Endometrial microvascular endothelial cells (primary cell): ENCODE results near the gene PAOX. TPM values are rescaled to one million over a fixed set of nuclear protein-coding genes. Genes with fewer than 3 reads are reported as not detected.
"Not testable (repeated sequence)": the region's sequence is repeated elsewhere in the genome, so short reads cannot be mapped to it uniquely, and the experiment has no call there.

Source experiments
- in situ Hi-C: cut with HindIII; loops from 2 replicates; pipeline ENCODE4 v1.10.0; 2017; ENCODE audit warnings: low sequenced_read_pairs, low pct_unique_long_range_greater_than_20kb; ENCODE audit errors: inconsistent ontology term
- total RNA-seq: library from RNA; depleted of rRNA; stranded (reverse); fragments of >200 nt; gene quantifications from one replicate; pipeline ENCODE4 v1.2.3, GENCODE V29; 2015; ENCODE audit errors: inconsistent ontology term

PAOX gene
- total RNA-seq, 1 donor from 2014 or later = 9.3 TPM

DNA sequence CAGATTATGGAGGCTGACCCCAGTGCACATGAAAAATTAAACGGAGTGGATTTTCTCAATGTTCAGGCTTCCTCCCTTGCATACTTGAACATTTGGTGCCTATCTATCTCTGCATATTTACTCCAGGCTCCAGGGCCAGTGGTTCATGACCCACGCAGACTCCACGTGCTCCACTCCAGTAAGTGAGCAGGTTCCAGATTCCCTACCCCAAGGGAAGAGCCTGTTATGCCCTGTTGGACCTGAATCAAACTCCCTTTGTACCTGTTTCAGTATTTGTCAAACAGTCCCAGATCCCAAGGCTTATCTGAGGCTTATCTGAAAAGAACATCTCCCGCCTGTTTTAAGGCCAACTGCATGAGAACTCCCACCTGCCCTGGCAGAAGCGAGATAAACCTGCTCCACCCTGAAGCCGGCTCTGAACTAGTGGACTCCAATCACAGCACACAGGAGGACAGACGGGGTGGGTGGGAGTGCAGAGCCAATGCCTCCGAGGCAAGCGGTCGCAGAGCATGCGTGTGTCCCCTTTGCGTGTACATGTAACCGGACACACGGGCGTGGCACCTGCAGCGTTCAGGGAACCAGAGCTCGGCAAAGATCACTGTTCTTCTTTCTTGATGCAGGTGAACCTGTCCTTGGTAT, 19.0 kb upstream of the PAOX start:
- in situ Hi-C loops = no loop called here

DNA sequence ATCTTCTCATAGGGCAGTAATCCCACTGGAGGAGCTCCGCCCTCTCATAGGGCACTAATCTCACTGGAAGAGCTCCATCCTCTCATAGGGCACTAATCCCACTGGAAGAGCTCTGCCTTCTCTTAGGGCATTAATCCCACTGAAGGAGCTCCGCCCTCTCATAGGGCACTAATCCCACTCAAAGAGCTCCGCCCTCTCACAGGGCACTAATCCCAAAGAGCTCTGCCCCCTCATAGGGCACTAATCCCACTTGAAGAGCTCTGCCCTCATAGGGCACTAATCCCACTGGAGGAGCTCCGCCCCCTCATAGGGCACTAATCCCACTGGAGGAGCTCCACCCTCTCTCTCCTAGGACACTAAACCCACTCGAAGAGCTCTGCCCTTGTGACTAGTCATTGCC, 17.8 kb upstream of the PAOX start:
- in situ Hi-C loops = no loop called here

DNA sequence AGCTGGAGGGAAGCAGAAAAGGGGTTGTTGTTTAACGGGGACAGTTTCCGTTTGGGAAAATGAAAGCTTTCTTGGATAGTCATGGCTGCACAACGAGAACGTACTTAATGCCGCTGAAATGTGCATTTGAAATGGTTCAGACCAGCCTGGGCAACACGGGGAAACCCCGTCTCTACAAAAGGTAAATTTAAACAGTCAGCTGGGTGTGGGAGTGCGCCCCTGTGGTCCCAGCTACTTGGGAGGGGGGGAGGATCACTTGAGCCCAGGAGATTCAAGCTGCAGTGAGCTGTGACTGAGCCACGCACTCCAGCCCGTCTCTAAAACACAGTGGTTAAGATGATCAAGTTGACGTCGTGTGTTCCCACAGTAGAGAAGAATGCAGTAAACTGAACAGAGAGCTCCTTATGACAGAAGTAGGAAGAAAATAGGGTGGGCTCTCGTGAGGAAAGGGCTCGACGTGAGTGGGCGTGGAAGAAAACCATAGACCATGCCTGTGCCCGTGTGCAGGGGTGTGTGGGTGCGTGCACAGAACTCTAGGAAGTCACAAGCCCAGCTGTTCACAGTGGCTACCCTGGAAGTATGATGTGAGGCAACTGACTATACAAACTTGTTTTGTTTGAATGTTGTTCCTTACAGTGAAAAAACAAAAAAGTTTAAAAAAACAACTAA, 17.2 kb upstream of the PAOX start:
- in situ Hi-C loops = no loop called here

DNA sequence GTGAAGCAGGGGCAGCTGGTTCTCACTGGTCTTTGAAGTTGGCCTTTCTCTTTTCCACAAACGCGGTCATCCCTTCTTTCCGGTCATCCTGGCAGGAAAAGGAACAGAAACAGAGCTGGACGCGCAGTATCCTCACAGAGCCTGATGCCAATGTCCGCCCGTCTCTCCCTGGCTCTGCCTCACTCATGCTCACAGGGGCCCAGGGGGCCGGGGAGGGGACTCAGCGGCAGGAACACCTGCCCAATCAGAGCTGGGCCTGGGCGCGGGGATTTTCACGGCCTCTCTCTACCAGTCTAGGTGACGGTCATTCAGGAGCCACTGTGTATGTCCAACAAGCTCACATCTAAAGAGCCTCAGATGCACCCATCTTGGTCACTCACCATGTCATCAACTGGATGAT, 16.2 kb upstream of the PAOX start:
- in situ Hi-C loops = no loop called here

DNA sequence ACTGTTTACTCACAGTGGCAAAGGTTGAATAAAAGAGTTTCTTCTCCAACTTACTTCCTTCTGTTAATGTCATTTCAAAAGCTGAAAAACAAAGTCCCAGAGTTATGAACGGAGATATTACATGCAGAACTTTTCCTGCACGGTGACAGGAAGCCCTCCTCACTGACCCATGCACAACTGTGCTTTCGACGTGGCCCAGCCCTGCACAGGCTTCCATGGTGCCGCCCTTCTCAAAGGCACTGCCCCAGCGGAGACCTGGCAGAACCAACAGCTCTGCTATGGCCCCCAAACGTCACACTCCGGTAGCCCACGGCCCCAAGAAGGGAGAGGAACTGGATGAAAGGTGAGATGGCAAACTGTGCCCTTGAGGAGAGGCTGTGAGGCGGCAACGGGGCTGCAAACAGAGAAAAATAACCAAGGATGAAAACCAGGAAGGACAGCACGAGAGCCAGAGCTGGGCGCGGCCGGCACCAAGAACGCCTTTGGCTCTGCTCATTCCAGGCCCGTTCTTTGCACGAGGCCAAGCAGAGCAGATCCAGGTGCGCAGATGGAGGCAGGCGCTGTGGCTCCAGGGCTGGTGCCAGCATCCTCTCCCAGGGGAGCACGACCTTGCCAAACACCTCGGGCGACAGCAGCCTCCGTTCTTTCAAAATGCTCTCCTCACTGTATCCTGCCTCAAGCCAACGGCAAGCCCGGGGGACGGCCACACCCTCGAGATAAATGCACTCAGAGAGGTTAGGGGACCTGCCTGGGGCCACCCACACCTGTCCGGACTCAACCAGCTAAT, 14.2 kb upstream of the PAOX start:
- in situ Hi-C loops = no loop called here

DNA sequence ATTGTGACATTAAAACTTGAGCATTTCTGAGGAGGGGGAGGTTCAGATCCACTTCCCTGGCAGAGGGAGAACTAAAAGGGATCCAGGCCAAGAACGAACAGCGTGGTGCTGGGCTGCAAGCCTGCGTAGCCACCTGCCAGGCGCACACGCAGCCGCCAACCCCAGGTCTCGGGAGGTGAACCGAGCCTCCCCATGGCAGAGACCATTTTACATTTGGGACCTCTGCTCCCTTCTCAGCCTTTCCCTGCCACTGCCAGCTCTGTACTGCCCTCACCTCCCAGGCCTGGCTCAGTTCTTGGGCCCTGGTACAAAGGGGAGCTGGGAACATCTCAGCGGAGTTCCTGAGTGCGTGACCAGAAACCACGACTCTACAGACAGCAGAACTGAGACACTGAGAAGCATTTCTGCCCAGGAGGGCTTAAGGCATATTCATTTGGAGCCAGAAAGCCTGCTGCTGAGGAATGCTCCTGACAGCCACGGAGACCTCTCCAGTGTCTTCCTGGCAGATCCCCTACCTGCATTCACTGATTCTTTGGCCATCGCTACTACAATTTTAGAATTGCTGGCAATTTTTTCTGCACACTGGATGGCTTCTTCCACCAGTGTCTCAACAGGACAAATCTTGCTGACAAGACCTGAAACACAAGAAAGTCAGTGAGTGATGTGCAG, 13.5 kb upstream of the PAOX start:
- in situ Hi-C loops = no loop called here

DNA sequence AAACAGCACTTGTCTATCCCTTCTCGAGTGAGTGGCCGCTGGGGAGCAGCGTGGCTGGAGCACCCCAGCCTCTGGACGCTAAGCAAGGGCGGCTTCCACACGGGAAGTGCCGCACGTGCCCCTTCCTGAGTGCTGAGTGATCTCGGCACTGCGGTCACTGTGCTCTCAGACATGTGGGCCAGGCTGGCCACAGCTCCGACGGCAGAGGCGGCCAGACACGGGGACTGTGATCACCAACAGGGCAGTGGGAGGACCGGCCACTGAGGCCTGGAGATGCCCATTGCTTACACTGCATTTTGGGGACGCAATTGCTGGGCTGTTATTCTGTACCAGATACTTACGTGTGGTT, 13.0 kb upstream of the PAOX start:
- in situ Hi-C loops = no loop called here

DNA sequence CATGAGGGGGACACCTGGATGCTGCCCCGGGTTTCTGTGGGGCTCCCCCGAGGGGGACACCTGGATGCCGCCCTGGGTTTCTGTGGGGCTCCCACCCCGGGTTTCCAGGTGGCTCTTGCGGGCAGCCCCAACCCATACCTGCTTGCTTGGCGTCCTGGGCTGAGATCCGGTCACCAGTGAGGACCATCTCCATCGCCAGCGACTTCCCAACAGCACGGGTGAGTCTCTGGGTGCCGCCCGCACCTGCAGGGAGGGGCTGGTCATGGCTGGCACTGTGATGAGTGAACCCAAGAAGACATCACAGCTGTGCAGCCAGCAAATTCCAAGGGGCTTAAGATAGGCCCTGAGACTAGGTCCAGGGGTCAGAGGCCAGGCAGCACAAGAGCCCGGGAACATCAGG, 12.3 kb upstream of the PAOX start:
- in situ Hi-C loops = no loop called here

DNA sequence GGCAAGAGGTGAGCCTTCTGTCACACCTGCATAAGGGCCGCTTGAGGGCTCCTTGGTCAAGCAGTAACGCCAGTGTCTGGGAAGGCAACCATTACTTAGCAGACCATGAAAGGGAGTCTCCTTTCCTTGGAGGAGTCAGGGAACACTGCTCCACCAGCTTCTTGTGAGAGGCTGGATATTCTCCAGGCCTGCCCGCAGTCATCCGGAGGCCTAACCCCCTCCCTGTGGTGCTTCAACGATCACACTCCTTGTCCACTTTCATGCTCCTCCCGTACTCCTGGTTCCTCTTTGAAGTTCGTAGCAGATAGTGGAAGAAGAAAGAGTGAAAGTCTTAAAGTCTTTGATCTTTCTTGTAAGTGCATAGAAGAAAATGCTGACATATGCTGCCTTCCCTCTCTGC, 11.6 kb upstream of the PAOX start:
- in situ Hi-C loops = not testable (repeated sequence)

DNA sequence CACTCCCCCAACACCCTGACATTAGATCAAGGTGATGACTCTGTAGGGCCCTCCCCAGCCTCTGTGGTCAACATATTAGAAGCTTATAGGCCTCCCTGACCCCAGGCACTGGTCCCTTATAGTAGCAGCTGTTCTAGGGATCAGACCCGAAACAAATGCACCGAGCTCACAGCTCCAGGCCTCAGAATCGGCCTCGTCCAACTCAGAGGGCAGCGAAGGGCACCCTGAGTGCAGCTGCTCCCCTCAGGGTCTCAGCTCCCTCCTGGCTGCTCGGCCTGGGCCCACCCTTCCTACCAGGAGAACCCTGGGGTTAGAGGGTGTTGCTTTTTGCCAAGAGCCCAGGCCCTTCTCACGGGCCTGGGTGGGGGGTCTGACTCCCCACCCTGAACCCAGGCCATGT, 10.9 kb upstream of the PAOX start:
- in situ Hi-C loops = no loop called here

DNA sequence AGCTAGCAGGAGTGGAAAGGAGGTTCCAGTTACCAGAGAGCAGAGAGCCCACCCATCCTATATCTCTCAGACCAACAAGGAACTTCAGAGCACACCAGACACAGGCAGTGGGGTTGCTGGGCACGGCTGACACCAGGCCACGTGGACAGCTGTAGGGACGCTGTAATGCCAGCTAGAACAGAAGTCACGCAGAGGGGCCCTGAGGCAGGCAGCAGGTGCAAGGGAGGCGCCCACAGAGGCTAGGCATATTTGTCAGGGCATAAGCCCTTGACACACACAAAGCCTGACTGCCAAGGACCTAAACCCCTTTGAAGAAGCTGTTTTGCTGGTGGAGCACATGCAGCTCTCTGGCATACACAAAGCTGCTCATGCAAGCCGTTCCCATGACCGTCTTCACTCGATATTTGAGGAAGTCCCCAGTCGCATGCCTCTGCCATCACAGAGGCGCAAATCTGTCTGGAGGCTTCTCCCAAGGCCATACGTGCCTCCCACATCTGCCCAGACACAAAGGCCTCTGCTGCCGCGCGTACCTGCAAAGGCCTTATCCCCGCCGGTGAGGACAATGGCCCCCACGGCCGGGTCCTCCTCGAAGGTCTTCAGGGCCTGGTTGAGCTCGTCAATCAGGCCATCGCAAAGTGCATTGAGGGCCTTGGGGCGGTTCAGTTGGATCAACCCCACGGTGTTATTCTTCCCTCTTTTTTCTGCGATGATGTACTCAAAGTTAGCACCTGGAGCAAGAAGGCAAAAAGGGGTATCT, 8.9 kb upstream of the PAOX start:
- in situ Hi-C loops = no loop called here

DNA sequence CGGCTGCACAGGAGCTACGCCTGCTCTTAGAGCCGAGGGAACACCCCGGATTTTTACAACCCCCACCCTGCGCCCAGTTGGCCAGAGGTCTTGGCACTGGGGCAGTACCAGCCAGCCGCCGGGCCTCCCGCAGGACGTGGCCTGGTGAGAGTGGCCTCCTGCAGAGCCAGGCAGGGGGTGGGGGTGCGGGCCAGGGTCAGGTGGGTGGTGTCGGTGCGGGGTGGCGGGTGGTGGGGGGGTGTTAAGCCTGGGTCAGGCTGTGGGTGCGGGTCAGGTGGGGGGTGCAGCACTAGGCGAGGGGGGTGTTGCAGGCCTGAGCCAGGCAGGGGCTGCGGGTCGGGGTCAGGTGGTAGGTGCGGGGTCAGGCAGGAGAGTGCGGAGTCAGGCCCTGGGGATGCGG, 6.6 kb upstream of the PAOX start:
- in situ Hi-C loops = no loop called here

DNA sequence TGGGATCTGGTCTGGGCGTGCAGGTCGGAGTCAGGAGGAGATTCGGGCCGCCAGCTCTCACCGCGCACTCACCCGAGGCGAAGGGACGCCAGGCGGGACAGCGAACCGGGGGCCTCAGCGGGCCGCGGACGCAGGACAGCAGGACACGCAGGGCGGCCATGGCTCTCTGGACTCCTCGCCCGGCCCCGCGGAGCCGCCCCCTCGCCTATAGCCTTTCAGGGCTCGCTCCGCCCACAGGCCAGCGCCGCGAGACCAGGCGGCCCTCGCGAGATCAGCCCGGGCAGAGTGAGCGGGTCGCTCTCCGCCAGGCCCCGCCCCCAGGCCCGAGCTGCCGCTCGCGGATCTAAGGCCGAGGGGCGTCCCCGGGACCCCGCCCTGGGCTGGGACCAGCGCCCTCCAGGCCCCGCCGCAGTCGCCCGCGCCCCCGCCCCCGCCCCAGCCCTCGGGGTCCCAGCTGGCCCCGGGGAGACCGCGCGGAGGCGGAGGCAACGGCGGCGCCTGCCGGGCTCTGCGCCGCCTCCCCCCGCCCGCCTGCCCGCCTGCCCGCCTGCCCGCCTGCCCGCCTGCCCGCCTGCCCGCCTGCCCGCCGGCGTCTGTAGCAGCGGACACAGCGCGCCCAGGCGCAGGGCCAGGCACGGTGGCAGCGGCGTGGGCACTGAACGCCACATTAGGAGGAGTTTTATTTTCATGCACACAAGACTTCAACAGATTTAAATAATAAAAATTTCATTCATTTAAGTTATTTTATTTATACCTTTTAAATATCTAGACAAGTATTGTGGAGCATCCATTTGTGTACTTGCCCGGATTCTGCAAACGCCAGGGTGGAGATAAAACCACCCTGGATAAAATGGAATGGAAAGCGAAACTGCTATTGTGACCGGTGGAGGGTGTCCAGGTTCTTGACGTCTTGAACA, 5.6 kb upstream of the PAOX start, which contains the start of gene ECHS1:
TSS of gene ECHS1 (minus strand) at position 181 of the 917 bp plus-strand sequence. CDS start at position 160, 21 bp downstream.
- in situ Hi-C loops = no loop called here

DNA sequence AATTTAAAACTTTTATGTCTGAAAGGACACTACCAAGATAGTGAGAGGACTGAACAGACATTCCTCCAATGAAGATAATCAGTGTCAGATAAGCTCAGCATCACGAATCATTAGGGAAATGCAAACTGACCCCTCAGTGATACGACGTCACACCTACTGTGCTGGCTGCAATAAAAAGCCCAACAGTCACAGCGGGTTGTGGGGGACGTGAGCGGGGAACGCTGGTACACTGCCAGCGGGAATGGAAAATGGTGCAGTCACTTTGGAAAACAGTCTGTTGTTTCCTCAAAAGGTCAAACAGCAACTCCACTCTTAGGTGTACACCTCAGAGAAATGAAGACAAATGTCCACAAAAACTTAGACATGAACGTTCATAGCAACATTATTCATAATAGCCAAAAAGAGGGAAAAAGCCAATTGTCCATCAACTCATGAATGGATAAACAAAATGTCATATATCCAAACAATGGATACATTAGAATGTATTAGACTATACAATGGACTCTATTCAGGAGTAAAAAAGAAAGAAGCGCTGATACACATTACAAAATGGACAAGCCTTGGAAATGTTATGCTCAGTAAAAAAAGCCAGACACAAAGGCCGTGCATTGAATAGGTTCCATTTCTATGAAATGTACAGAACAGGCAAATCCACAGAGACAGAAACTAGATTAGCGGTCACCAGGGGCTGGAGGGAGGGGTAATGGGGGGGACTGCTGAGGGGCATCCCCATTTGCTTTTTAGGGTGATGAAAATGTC, 3.5 kb upstream of the PAOX start:
- in situ Hi-C loops = no loop called here

DNA sequence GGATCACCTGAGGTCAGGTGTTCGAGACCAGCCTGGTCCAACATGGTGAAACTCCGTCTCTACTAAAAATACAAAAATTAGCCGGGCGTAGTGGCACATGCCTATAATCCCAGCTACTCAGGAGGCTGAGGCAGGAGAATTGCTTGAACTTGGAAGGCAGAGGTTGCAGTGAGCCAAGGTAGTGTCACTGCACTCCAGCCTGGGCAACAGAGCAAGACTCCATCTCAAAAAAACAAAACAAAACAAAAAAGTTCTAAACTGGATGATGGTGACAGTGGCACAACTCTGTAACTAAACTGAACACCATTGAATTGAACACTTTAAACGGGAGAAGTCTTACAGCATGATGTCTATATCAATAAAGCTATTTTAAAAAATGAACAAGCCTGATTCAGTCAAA, 2.9 kb upstream of the PAOX start:
- in situ Hi-C loops = not testable (repeated sequence)

DNA sequence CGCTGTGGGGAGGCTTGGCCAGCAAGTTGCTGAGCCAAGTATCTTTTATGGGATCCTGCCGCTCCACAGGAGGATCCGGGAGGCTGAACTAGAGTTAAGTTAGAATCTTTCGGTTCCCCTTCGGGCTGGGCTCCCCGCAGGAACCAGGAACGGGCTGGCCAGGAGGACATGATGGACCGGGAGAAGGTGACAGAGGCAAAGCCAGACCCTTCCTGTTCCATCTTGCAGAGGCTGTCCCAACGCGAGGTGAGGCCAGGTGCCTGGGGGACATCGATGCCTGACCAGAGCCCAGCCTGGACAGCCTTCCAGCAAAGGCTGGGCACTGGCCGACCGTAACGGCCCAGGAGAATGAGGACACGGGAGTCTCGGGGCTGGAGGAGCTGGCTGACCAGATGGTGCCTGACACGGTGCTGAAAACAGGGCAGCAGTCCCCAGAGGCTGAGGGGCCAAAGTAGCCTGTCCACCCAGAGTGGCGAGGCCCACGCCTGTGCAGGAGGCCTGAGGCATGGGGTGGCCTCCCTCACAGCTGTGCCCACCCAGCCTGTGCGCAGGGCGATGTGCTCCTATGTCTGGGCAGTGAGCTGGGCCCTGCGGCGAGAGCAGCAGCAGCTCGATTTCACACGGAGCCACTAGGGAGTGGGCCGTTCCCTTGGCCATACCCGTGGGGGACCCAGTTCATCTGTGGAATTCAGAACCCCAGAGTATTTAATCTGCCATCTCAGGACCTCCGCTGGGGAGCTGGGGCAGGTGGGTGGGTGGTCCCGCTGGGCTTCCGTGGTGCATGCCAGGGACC, 1.8 kb upstream of the PAOX start:
- in situ Hi-C loops = no loop called here

DNA sequence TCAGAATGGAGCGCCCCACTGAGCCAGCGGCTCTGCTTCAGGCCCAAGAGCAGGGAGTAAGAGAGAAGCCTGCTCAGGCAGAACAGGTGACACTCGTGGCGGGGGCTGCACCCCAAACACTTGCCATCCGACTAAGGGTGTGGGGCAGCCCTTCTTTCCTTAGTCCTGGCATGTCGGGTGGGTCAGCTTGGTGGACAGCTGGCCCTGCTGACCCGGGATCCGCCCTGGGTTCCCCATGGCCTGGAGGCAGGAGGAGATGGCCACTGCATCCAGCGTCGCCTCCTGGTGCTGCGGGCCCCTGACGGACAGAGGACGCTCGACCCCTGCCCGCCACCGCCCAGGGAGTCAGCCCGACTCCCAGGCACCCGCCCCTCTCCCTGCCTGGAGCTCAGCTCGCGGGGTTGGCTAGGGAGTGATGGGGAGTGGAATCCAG, 1.2 kb upstream of the PAOX start:
- in situ Hi-C loops = no loop called here
